DMS153 treated with DMSO at 0.1 percent for 48 hours (cell line): ENCODE data around the gene RCOR1.
A peak's percentile ranks its signal among the peaks of the same experiment; 100 is the strongest.
"Not testable (repeated sequence)": the region's sequence is repeated elsewhere in the genome, so short reads cannot be mapped to it uniquely, and the experiment has no call there.

Source experiments
- DNase-seq: peaks from one replicate; lab custom pipeline; 2025; ENCODE audit not compliant: unreplicated experiment; lab: John Stamatoyannopoulos, UW

The RCOR1 gene

GRCh38 chr14:102591372-102591943 lies 991 bp upstream of the RCOR1 start:
- no peak for DNase-seq

DNA sequence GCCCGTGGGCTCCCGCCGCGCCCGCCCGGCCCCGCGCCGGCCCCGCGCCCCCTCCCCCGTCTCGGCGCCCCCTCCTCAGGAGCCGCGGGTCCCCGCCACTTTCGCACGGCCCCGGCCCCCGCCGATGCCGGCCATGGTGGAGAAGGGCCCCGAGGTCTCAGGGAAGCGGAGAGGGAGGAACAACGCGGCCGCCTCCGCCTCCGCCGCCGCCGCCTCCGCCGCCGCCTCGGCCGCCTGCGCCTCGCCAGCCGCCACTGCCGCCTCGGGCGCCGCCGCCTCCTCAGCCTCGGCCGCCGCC lies 263 bp downstream of the RCOR1 start:
- no peak for DNase-seq

GRCh38 chr14:102593061-102593824 lies 794 bp downstream of the RCOR1 start:
- no peak for DNase-seq

DNA sequence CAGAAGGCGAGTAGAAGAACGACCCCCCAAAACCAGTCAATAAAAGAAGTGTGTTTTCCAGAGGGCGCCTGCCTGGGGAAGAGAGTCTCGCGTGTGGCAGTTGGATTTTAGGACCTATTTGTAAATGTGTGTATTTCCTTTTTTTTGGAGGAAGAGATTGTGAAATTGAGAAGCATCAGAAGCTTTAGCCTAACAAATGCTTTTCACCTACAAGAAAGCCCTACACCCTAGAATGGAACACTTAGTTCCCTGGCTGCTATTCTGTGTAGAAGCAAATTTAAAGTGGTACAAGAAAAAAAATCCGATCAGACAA lies 1.3 kb downstream of the RCOR1 start:
- no peak for DNase-seq

- DNase-seq = peak; percentile 3
Measured at GRCh38 chr14:102594514-102595175, 2.2 kb downstream of the RCOR1 start.

GRCh38 chr14:102601378-102601925 lies 9.0 kb downstream of the RCOR1 start:
- no peak for DNase-seq

DNA sequence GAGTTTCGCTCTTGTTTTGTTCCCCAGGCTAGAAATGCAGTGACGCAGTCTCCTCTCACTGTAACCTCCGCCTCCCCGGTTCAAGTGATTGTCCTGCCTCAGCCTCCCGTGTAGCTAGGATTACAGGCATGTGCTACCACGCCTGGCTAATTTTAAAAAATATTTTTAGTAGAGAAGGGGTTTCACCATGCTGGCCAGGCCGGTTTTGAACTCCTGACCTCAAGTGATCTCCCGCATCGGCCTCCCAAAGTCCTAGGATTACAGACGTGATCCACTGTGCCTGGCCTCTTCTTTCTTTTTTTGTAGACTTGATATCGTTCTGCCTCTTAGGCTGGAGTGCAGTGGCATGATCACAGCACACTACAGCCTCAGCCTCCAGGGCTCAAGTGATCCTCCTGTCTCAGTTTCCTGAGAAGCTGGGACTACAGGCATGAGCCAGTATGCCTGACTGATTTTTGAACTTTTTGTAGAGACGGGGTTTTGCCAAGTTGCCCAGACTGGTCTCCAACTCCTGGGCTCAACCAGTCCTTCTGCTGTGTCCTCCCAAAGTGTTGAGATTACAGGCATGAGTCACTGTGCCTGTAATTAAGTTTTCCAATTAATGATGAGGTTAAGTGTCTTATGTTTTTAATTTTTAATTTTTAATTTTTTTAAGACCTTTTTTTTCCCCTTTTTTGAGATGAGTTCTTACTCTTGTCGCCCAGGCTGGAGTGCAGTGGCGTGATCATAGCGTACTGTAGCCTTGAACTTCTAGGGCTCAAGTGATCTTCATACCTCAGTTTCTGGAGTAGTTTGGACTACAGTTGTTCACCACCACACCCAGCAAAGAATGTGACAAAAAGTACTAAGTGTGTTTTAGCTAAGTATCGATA lies 10.2 kb downstream of the RCOR1 start:
- DNase-seq = no peak

- DNase-seq = no peak
Measured at GRCh38 chr14:102603293-102603907, 11.0 kb downstream of the RCOR1 start.

DNA sequence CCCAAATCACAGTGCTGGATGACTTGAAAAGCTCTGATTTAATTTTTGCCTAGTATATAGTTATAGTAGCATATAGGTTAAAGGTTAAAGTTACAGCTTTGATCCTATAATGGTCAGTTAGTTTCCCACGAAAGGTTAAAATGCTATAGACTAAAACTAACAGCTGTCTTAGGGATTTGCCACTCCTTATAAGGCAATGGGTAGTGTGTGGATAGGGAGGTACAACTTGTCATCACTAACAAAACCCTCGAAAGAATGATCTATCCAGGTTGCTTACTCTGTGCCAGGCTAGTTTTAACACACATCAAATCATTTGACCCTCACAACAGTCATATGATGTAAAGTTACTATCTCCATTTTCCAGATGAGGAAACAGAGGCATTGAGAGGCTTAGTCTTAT lies 11.7 kb downstream of the RCOR1 start:
- no peak for DNase-seq

- DNase-seq = no peak
Measured at GRCh38 chr14:102605029-102605428, 12.6 kb downstream of the RCOR1 start.

DNA sequence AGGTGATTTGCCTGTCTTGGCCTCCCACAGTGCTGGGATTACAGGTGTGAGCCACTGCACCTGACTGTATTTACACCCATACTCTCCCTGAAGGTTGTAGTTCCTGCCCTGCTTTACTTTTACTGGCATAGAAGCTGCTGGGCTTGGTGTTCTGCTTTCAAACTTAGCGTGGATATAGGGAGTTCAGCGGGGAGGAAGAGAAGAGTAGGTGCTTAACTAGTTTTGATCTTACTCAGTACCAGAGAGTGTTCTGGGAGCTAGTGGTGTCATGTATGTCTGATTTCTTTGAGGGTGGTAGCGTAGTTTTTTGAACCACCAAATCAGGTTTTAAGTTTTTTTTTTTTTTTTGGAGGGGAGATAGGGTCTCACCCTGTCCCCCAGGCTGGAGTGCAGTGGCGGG lies 13.8 kb downstream of the RCOR1 start:
- no peak for DNase-seq

DNA sequence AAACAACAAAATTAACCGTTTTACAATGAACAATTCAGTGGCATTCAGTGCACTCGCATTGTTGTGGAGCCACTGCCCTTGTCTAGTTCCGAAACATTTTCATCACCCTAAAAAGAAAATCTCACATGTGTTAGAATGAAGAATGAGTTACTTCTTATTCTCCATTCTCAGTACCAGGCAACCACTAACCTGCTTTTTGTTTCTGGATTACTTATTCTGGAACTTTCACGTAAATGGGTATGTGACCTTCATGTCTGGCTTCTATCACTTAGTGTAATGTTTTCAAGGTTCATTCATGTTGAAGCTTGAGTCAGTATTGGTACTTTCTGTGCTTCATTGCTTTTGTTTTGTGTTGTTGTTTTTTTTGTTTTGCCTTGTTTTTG lies 15.6 kb downstream of the RCOR1 start:
- no peak for DNase-seq

- no peak for DNase-seq
Measured at GRCh38 chr14:102610968-102611811, 18.7 kb downstream of the RCOR1 start.

DNA sequence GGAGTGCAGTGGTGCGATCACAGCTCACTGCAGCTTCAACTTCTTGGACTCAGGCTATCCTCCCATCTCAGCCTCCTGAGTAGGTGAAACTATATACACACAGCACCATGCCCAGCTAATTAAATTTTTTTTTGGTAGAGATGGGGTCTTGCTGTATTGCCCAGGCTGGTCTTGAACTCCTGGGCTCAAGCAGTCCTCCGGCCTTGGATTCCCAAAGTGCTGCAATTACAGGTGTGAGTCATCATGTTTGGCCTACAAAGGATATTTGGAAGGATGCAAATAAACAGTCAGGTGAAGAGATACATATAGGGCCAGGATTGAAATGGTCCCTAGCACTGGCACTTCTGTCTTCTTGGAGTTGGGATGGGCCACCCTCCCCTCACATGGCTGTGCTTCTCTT lies 23.9 kb downstream of the RCOR1 start:
- no peak for DNase-seq

GRCh38 chr14:102616799-102617198 lies 24.4 kb downstream of the RCOR1 start:
- DNase-seq = no peak

- not testable (repeated sequence) for DNase-seq
Measured at GRCh38 chr14:102619012-102619411, 26.6 kb downstream of the RCOR1 start.

- DNase-seq = no peak
Measured at GRCh38 chr14:102620413-102620812, 28.0 kb downstream of the RCOR1 start.

DNA sequence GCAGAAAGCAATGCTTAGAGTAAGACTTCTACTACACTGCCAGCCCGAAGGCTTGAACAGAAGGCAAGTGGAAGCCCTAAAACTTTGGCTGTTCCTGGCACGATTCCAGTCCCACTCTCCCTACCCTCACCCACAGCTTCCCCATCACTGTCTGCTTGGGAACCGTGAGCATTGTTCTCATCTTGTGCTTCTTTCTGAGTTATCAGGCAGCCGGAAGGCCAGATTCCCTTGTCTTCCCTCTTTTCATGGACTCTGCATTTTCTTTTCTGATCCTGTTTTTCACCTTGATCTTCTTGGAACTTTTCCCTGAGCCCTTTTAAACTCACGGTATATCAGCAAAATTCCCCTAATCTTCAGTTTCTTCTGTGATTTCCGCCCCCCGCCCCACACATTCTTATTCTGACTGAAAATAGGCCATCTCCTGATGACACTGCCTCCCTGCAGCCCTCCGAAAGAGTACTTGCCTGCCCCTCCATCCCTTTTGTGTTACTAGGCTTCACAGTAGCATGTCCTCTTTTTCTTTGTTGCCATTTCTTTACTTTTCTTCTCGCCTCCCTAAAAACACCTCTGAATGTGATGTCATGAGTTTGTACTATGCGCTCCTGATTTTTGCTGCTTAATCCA lies 29.9 kb downstream of the RCOR1 start:
- no peak for DNase-seq

GRCh38 chr14:102624666-102625065 lies 32.2 kb downstream of the RCOR1 start:
- DNase-seq = no peak
